ENCODE results near the gene HORMAD1.
"Not testable (repeated sequence)": the region's sequence is repeated elsewhere in the genome, so short reads cannot be mapped to it uniquely, and the experiment has no call there.

DNA sequence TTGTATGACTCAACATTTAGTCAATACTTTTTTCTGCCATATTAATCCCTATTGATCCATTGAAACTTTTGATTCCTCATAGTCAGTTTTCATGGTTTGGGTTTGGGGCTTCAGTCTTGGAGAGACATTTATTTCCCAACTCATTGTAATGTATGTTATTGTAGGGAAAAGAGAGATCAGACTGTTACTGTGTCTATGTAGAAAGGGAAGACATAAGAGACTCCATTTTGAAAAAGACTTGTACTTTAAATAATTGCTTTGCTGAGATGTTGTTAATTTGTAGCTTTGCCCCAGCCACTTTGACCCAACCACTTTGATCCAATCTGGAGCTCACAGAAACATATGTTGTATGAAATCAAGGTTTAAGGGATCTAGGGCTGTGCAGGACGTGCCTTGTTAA, 11.7 kb downstream of the HORMAD1 start:
- not testable (repeated sequence) for TF ChIP-seq CTCF (IDR thresholded peaks at IDR 0.05); EZH2 (IDR thresholded peaks at IDR 0.05; ENCODE audit: borderline replicate concordance, insufficient read depth, low read depth, low read length, poor library complexity, severe bottlenecking)

All from B cell (primary cell).